HepG2 (cell line): ENCODE measurements around the gene PISD. TPM values are rescaled to one million over a fixed set of nuclear protein-coding genes. Genes with fewer than 3 reads are reported as not detected.

ENCODE experiments used
- ATAC-seq: fragments of 200-7000 bp; cut with Tn5 transposase; 3 replicates; pipeline ENCODE4 v1.9.1; 2020; ENCODE audit warnings: mild to moderate bottlenecking, moderate library complexity
- BruUV-seq: library from RNA; stranded (reverse); fragments of 400-500 nt; replicated peaks from 2 replicates; lab custom pipeline; 2021; lab: Mats Ljungman, UMichigan
- CTCF ChIA-PET: fragments of 300-600 bp; formaldehyde crosslinking; extraction: SDS; loops from one replicate; lab custom pipeline; 2021; ENCODE audit warnings: low total read pairs, inconsistent platforms, low intra/inter-chr PET ratio; lab: Yijun Ruan, JAX
- POLR2A ChIA-PET: fragments of 350-600 bp; sonication (Branson Sonifier 250); formaldehyde crosslinking; loops from one replicate; lab custom pipeline; 2020; ENCODE audit warnings: antibody characterized with exemption, inconsistent platforms; lab: Yijun Ruan, JAX
- DNase-seq: peaks from one replicate; pipeline ENCODE4 v3.0.0-alpha.2; 2015; ENCODE audit warnings: low spot score
- FAIRE-seq: peaks from 3 replicates; lab custom pipeline; 2011; peaks lifted over from hg19 to GRCh38; lab: Jason Lieb, UNC
- H2AFZ ChIP-seq: one replicate; pipeline ENCODE4 v1.6.1; 2011; ENCODE audit warnings: low read length, inconsistent platforms
- H3K27ac ChIP-seq: fragments of 300-600 bp; 3 replicates; pipeline ENCODE4 v1.8.0; 2011; ENCODE audit warnings: mixed run types, mild to moderate bottlenecking, mixed read lengths, low read length, inconsistent platforms; ENCODE audit not compliant: insufficient read depth; ENCODE audit errors: extremely low read length
- H3K27me3 ChIP-seq, 2 experiments: fragments of 200-600 bp in 1 of 2; 2 replicates in 1 of 2; 3 replicates in 1 of 2; pipeline versions ENCODE4 v1.6.0 to v1.8.0; 2011; ENCODE audit warnings: low read length in 2 of 2, mild to moderate bottlenecking in 2 of 2, moderate library complexity in 2 of 2, inconsistent platforms in 1 of 2; ENCODE audit not compliant: insufficient read depth in 2 of 2, control insufficient read depth in 1 of 2
- H3K36me3 ChIP-seq, 2 experiments: fragments of 200-600 bp in 1 of 2; replicated peaks in 1 of 2; 2 replicates in 1 of 2; 3 replicates in 1 of 2; pipeline versions ENCODE4 v1.5.1 to v1.8.0; 2011; ENCODE audit warnings: low read length in 2 of 2, inconsistent platforms in 1 of 2; ENCODE audit not compliant: insufficient read depth in 2 of 2, control insufficient read depth in 1 of 2
- H3K4me1 ChIP-seq: 2 replicates; pipeline ENCODE4 v1.5.1; 2012; ENCODE audit warnings: low read length, inconsistent platforms; ENCODE audit not compliant: insufficient read depth
- H3K4me2 ChIP-seq: 2 replicates; pipeline ENCODE4 v1.6.0; 2011; ENCODE audit warnings: low read depth, low read length, inconsistent platforms
- H3K4me3 ChIP-seq, 3 experiments: fragments of 200-600 bp in 1 of 3; sonication (generic), shearing (Covaris generic) in 1 of 3; replicated peaks in 1 of 3; 2 replicates each; pipeline ENCODE4 v1.5.1; 2011 to 2016; ENCODE audit warnings: low read length in 3 of 3, inconsistent platforms in 2 of 3, low read depth in 2 of 3, mild to moderate bottlenecking in 2 of 3, control low read depth in 1 of 3, mixed read lengths in 1 of 3; ENCODE audit not compliant: insufficient read depth in 1 of 3
- H3K79me2 ChIP-seq: one replicate; pipeline ENCODE4 v1.6.1; 2011; ENCODE audit warnings: low read length, inconsistent platforms; ENCODE audit not compliant: insufficient read depth
- H3K9ac ChIP-seq: 2 replicates; pipeline ENCODE4 v1.6.0; 2011; ENCODE audit warnings: mild to moderate bottlenecking, low read depth, low read length, inconsistent platforms; ENCODE audit not compliant: insufficient read depth
- H3K9me3 ChIP-seq: 2 replicates; pipeline ENCODE4 v1.5.1; 2012; ENCODE audit warnings: mild to moderate bottlenecking, low read length
- H4K20me1 ChIP-seq: 2 replicates; pipeline ENCODE4 v1.6.0; 2011; ENCODE audit warnings: inconsistent platforms, mild to moderate bottlenecking, low read length, moderate library complexity; ENCODE audit not compliant: insufficient read depth
- GABPB1 ChIP-seq: IDR thresholded peaks from 2 replicates; pipeline ENCODE4 v1.6.1; 2016; ENCODE audit warnings: mild to moderate bottlenecking, missing genetic modification reagents, moderate library complexity, missing compliant biosample characterization
- ONECUT2 ChIP-seq: sonication (generic); formaldehyde crosslinking; IDR thresholded peaks from 2 replicates; pipeline ENCODE4 v1.4.0; 2020; ENCODE audit warnings: missing genetic modification reagents
- RARA ChIP-seq: IDR thresholded peaks from 2 replicates; pipeline ENCODE4 v1.6.1; 2016; ENCODE audit warnings: missing genetic modification reagents, missing compliant biosample characterization
- SP2 ChIP-seq: sonication (generic); formaldehyde crosslinking; IDR thresholded peaks from 2 replicates; pipeline ENCODE4 v1.5.1; 2020; ENCODE audit warnings: mild to moderate bottlenecking, missing genetic modification reagents
- THYN1 ChIP-seq: sonication (generic); formaldehyde crosslinking; IDR thresholded peaks from 2 replicates; pipeline ENCODE4 v1.8.1; 2023; ENCODE audit warnings: low read depth, mild to moderate bottlenecking, moderate library complexity, missing genetic modification reagents, borderline replicate concordance
- ZBTB20 ChIP-seq: sonication (generic); formaldehyde crosslinking; IDR thresholded peaks from 2 replicates; pipeline ENCODE4 v1.8.1; 2023; ENCODE audit warnings: missing genetic modification reagents, low read depth, mild to moderate bottlenecking, borderline replicate concordance
- ZBTB7B ChIP-seq: sonication (generic); formaldehyde crosslinking; IDR thresholded peaks from 2 replicates; pipeline ENCODE4 v1.4.0; 2020; ENCODE audit warnings: missing genetic modification reagents
- ZNF570 ChIP-seq: sonication (generic); formaldehyde crosslinking; IDR thresholded peaks from 2 replicates; pipeline ENCODE4 v1.4.0; 2020; ENCODE audit warnings: mild to moderate bottlenecking, missing genetic modification reagents, borderline replicate concordance
- ZNF788 ChIP-seq: sonication (generic); formaldehyde crosslinking; IDR thresholded peaks from 2 replicates; pipeline ENCODE4 v1.5.0; 2020; ENCODE audit warnings: mild to moderate bottlenecking, missing genetic modification reagents, borderline replicate concordance
- ZNF879 ChIP-seq: sonication (generic); formaldehyde crosslinking; IDR thresholded peaks from 2 replicates; pipeline ENCODE4 v1.8.1; 2023; ENCODE audit warnings: missing genetic modification reagents
- WGBS: methylation state at CpG from one replicate; pipeline ENCODE4 v1.1.6; 2017; ENCODE audit warnings: low lambda C conversion rate; 5-methylcytosine and 5-hydroxymethylcytosine counted together
- in situ Hi-C: cut with HindIII; loops from 2 replicates; pipeline ENCODE4 v1.10.0; 2017; ENCODE audit warnings: low pct_unique_long_range_greater_than_20kb; ENCODE audit not compliant: extremely low pct_ligation_motif_present
- intact Hi-C: fragments of 100-400 bp; cut with micrococcal nuclease; formaldehyde crosslinking; loops from one replicate; pipeline ENCODE4 v1.10.0; 2022; ENCODE audit not compliant: unreplicated experiment
- polyA plus RNA-seq, 8 experiments: library from polyadenylated mRNA; depleted of rRNA in 3 of 8; stranded (reverse) in 7 of 8; unstranded in 1 of 8; fragments of >200 nt; fragmentation: Illumina TruSeq in 4 of 8; extraction: Trizol in 4 of 8; gene quantifications; 2 replicates each; pipeline versions ENCODE4 v1.2.1 to v1.2.3, GENCODE V29; 2011 to 2016; ENCODE audit warnings: low read depth in 4 of 8, missing spikeins in 1 of 8, mixed read lengths in 1 of 8; ENCODE audit not compliant: insufficient read depth in 1 of 8
- total RNA-seq, 5 experiments: library from RNA; depleted of rRNA; stranded (reverse); fragments of >200 nt; fragmentation: Illumina TruSeq; extraction: Trizol; gene quantifications; 2 replicates each; pipeline ENCODE4 v1.2.3, GENCODE V29; 2016; ENCODE audit warnings: low read depth in 1 of 5
- TF ChIP-seq, protein P1 (sequence below): IDR thresholded peaks from 2 replicates; pipeline ENCODE4 v1.6.1; 2018; ENCODE audit warnings: missing genetic modification reagents, mild to moderate bottlenecking, missing compliant biosample characterization
- TF ChIP-seq, protein P2 (sequence below): sonication (generic); formaldehyde crosslinking; IDR thresholded peaks from 2 replicates; pipeline ENCODE4 v1.4.0; 2020; ENCODE audit warnings: missing genetic modification reagents, mild to moderate bottlenecking, borderline replicate concordance
- TF ChIP-seq, protein P3 (sequence below): sonication (generic); formaldehyde crosslinking; IDR thresholded peaks from 2 replicates; pipeline ENCODE4 v1.4.0; 2020; ENCODE audit warnings: mild to moderate bottlenecking, missing genetic modification reagents, borderline replicate concordance
- TF ChIP-seq, protein P4 (sequence below): IDR thresholded peaks from 2 replicates; pipeline ENCODE4 v1.6.1; 2012; ENCODE audit warnings: low read depth, low read length, improper control_type of control experiment

The PISD gene
- total and polyA plus RNA-seq, 2 of the 13 experiments (the other 11 are each of a cell fraction or from before 2014, with no cell fraction given) = 30.1 to 47.7 TPM

DNA sequence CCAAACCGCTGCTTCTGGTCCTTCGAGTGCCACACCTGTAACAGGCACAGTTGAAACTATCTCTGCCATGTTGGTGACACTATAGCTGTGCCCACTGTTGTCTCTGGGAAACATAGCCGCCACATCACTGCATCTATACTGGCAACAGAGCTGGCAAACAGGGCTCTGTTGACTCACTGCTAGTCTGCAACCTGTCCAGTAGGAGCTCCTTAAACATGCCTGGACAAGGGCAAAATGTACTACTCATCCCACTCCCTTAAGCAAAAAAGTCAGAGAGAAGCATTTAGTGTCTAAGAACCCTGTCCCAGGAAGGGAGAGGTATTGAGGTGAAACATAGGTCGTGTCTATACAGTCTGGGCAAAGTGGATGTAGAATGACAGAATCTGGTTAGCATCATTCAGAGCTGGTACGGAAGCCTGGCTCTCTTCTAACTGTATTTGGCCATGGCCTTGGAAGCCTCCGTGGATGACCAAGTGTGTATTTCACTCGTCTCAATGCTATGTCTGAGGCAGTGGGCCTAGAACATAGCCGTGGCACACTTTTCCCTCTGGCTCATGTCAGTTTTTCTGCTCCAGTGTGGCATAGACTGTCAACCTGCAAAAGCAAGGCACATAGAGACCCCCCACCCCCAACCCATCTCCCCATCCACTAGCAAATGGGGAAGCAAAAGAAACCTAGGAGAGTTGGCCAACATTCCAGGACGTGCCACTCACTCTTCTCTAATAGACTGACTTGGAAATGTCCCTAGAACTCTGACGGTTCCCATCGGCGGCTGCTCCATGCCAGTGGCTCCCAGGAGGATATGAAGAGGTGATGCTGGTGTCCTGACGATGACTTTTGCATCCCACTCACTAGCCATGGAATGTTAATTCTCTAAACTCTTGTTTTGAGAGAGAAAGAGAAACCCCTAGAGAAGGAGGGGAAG lies 21.4 kb upstream of the PISD start:
- Histone ChIP-seq H3K9me3 (no peaks in the 10 kb centered on the region), H3K27ac (no peak overlapping the region), H2AFZ (no peak overlapping the region), H3K4me1 (peaks cover 7% of the 10 kb centered on the region; the same call in 1 of the 2 replicates), H3K36me3 (peaks cover 8 to 37% of the 10 kb centered on the region in 2 experiments; a peak in 4 of 5 replicates), H3K4me2 (no peak overlapping the region), H3K27me3 (no peaks in the 10 kb centered on the region), H3K79me2 (no peaks in the 10 kb centered on the region), H4K20me1 (no peaks in the 10 kb centered on the region), H3K9ac (no peak overlapping the region), H3K4me3 (no peak overlapping the region)
- POLR2A ChIA-PET = no interaction called here
- no peak for DNase-seq
- no peak for FAIRE-seq
- CTCF ChIA-PET = no interaction called here
- BruUV-seq = TSS peak; percentile 25
- WGBS = 97% methylated on average over 11 of the region's 13 CpGs
- ATAC-seq = no peak
- intact Hi-C loops (no loop called here), in situ Hi-C loops (no loop called here)
- TF ChIP-seq ZNF788 (CRISPR knock-in tag) (no peak), ONECUT2 (CRISPR knock-in tag) (no peak), ZNF879 (CRISPR knock-in tag) (no peak), ZBTB20 (CRISPR knock-in tag) (no peak), THYN1 (CRISPR knock-in tag) (no peak), RARA (CRISPR knock-in tag) (no peak), ZBTB7B (CRISPR knock-in tag) (no peak), ZNF570 (CRISPR knock-in tag) (no peak), GABPB1 (CRISPR knock-in tag) (no peak), SP2 (CRISPR knock-in tag) (no peak)
- TF ChIP-seq, protein P1, sequence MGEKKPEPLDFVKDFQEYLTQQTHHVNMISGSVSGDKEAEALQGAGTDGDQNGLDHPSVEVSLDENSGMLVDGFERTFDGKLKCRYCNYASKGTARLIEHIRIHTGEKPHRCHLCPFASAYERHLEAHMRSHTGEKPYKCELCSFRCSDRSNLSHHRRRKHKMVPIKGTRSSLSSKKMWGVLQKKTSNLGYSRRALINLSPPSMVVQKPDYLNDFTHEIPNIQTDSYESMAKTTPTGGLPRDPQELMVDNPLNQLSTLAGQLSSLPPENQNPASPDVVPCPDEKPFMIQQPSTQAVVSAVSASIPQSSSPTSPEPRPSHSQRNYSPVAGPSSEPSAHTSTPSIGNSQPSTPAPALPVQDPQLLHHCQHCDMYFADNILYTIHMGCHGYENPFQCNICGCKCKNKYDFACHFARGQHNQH = no peak
- TF ChIP-seq, protein P2, sequence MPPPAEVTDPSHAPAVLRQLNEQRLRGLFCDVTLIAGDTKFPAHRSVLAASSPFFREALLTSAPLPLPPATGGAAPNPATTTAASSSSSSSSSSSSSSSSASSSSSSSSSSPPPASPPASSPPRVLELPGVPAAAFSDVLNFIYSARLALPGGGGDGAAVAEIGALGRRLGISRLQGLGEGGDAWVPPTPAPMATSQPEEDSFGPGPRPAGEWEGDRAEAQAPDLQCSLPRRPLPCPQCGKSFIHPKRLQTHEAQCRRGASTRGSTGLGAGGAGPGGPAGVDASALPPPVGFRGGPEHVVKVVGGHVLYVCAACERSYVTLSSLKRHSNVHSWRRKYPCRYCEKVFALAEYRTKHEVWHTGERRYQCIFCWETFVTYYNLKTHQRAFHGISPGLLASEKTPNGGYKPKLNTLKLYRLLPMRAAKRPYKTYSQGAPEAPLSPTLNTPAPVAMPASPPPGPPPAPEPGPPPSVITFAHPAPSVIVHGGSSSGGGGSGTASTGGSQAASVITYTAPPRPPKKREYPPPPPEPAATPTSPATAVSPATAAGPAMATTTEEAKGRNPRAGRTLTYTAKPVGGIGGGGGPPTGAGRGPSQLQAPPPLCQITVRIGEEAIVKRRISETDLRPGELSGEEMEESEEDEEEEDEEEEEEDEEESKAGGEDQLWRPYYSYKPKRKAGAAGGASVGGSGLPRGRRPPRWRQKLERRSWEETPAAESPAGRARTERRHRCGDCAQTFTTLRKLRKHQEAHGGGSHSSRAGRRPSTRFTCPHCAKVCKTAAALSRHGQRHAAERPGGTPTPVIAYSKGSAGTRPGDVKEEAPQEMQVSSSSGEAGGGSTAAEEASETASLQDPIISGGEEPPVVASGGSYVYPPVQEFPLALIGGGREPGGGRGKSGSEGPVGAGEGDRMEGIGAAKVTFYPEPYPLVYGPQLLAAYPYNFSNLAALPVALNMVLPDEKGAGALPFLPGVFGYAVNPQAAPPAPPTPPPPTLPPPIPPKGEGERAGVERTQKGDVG (CRISPR knock-in tag) = no peak
- TF ChIP-seq, protein P3, sequence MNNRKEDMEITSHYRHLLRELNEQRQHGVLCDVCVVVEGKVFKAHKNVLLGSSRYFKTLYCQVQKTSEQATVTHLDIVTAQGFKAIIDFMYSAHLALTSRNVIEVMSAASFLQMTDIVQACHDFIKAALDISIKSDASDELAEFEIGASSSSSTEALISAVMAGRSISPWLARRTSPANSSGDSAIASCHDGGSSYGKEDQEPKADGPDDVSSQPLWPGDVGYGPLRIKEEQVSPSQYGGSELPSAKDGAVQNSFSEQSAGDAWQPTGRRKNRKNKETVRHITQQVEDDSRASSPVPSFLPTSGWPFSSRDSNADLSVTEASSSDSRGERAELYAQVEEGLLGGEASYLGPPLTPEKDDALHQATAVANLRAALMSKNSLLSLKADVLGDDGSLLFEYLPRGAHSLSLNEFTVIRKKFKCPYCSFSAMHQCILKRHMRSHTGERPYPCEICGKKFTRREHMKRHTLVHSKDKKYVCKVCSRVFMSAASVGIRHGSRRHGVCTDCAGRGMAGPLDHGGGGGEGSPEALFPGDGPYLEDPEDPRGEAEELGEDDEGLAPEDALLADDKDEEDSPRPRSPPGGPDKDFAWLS (CRISPR knock-in tag) = no peak
- TF ChIP-seq, protein P4, sequence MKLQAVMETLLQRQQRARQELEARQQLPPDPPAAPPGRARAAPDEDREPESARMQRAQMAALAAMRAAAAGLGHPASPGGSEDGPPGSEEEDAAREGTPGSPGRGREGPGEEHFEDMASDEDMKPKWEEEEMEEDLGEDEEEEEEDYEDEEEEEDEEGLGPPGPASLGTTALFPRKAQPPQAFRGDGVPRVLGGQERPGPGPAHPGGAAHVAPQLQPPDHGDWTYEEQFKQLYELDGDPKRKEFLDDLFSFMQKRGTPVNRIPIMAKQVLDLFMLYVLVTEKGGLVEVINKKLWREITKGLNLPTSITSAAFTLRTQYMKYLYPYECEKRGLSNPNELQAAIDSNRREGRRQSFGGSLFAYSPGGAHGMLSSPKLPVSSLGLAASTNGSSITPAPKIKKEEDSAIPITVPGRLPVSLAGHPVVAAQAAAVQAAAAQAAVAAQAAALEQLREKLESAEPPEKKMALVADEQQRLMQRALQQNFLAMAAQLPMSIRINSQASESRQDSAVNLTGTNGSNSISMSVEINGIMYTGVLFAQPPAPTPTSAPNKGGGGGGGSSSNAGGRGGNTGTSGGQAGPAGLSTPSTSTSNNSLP = no peak
